Fibroblast of the conjunctiva (primary cell): ENCODE data around the gene PIANP.

Experiments
- DNase-seq: peaks from one replicate; pipeline ENCODE4 v3.0.0-alpha.2; 2010; ENCODE audit warnings: low read depth

Gene PIANP

GRCh38 chr12:6703631-6704030, 3.0 kb upstream of the PIANP start:
- no peak for DNase-seq

- no peak for DNase-seq
Measured at GRCh38 chr12:6701078-6701768, 608 bp upstream of the PIANP start.

GRCh38 chr12:6699989-6700645, 498 bp downstream of the PIANP start:
- DNase-seq = no peak

- no peak for DNase-seq
Measured at GRCh38 chr12:6699259-6699988, 1.2 kb downstream of the PIANP start.

GRCh38 chr12:6698352-6699046, 2.1 kb downstream of the PIANP start:
- DNase-seq = no peak

- DNase-seq = peak; percentile 28
Measured at GRCh38 chr12:6697584-6698351, 2.8 kb downstream of the PIANP start.

GRCh38 chr12:6696690-6697583, 3.7 kb downstream of the PIANP start:
- DNase-seq = no peak

GRCh38 chr12:6695313-6696045, 5.1 kb downstream of the PIANP start:
- no peak for DNase-seq

- no peak for DNase-seq
Measured at GRCh38 chr12:6694701-6695100, 5.9 kb downstream of the PIANP start.

- no peak for DNase-seq
Measured at GRCh38 chr12:6693832-6694355, 6.7 kb downstream of the PIANP start.

GRCh38 chr12:6692888-6693287, 7.7 kb downstream of the PIANP start:
- no peak for DNase-seq

GRCh38 chr12:6691473-6691872, 9.1 kb downstream of the PIANP start:
- peak; percentile 29 for DNase-seq

GRCh38 chr12:6688999-6689882, 11.4 kb downstream of the PIANP start, which contains the start of gene ZNF384:
Gene ZNF384 (minus strand): TSS chr12:6689375. CDS start chr12:6679520, 9,855 bp downstream.
- DNase-seq = peak; percentile 99

GRCh38 chr12:6688543-6688998, 12.0 kb downstream of the PIANP start:
- DNase-seq = no peak

GRCh38 chr12:6685814-6686213, 14.8 kb downstream of the PIANP start:
- DNase-seq = no peak

GRCh38 chr12:6684609-6685008, 16.0 kb downstream of the PIANP start:
- DNase-seq = peak; percentile 5

- no peak for DNase-seq
Measured at GRCh38 chr12:6676962-6677361, 23.7 kb downstream of the PIANP start.

GRCh38 chr12:6672143-6672542, 28.5 kb downstream of the PIANP start:
- DNase-seq = no peak
